NCI-H345 treated with DMSO at 0.1 percent for 48 hours (cell line): Measurements from ENCODE around the gene EZH1.
"Not testable (repeated sequence)": the region's sequence is repeated elsewhere in the genome, so short reads cannot be mapped to it uniquely, and the experiment has no call there.

Experiments
- DNase-seq: peaks from one replicate; lab custom pipeline; 2025; ENCODE audit not compliant: unreplicated experiment; lab: John Stamatoyannopoulos, UW

EZH1 gene

DNA sequence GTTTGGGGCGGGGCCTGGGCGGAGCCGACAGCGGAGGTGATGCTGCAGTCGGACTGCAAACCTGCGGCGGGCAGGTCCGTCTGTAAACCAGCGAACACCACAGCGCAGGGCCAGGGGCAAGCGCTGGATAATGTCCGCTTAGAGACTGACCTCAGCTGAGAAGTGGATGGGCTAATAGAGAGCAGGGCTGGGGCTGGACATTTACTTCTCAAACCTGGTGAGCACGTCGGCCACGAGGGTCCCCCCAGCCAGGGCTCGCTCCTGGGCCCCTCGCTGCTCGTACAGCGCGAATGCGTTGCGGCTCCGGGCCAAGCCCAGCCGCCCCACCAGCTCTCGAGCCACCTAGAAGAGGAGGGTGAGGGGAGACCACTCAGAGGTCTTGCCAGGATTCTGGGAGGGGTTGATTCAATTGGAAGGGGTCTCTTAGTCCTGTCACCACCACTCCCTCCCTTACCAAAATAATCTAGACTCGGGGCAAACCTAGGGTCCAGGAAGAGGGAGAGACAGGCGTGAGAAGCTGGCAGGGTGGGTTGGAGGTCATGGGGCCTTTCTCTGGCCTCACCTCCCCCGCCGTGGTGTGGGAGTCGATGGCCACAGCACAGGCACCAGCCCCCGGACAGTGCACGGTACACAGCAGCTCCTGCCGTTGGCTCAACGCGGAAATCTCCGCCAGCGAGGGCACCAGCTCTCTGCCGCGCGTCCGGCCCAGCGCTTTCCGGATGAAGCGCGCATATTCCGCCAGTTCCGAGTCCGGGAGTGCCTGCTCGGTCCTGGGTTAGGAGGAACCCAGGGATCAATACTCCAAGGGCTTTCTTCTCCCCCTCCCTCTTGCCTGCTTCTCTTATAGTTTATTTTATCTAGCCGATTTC lies 73.8 kb downstream of the EZH1 start:
- DNase-seq: no peak

DNA sequence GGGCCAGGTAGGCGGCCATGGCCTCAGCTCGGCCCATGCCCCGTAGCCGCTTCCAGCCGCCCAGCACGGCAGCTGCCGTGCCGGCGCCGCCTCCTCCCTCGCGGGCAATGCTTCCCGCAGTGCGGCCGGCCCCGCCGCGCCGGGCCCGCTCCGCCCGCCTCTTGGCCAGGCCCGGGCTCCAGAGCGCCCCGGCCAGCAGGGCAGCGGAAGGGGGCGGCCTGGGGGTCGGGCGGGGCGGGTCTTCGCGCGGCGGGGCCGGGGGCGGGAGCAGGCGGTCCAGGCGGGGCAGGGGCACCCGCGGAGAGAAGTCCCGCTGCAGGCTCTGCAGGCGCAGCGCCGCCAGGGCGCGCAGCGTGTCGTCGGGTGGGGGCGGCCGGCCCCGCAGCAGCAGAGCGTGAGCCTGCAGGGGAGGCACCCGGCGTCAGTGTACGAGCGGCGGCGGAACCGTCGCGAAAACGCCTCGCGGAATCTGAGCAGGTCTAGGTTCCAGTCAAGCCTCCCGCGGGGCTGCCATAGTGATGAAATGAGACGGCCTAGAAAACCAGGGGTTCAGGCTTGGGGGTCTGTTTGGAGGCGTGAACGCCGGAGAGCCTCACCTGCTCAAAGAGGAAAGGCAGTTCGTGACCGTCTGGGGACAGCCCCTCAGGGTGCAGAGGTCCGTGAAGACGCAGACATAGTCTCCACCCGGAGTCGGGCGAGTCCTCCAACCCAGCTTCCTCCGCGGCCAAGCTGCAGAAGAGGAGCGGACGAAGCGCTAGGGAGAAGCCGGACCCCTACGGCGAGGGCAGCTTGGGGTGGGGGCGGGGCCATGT lies 74.7 kb downstream of the EZH1 start:
- DNase-seq: no peak

DNA sequence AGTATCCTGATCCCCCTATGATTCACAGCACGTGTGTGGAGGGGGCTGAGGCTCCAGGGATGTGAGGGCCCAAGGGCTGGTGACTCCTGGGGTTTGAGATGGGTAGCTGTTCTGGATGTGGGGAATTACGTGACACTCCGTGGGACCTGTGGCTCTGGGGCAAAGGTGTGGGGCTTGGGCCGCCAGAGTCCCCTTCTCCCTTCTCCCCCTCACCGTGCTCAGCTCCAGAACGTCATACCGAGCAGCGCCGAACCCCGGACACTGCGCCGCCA lies 75.2 kb downstream of the EZH1 start:
- no peak for DNase-seq

DNA sequence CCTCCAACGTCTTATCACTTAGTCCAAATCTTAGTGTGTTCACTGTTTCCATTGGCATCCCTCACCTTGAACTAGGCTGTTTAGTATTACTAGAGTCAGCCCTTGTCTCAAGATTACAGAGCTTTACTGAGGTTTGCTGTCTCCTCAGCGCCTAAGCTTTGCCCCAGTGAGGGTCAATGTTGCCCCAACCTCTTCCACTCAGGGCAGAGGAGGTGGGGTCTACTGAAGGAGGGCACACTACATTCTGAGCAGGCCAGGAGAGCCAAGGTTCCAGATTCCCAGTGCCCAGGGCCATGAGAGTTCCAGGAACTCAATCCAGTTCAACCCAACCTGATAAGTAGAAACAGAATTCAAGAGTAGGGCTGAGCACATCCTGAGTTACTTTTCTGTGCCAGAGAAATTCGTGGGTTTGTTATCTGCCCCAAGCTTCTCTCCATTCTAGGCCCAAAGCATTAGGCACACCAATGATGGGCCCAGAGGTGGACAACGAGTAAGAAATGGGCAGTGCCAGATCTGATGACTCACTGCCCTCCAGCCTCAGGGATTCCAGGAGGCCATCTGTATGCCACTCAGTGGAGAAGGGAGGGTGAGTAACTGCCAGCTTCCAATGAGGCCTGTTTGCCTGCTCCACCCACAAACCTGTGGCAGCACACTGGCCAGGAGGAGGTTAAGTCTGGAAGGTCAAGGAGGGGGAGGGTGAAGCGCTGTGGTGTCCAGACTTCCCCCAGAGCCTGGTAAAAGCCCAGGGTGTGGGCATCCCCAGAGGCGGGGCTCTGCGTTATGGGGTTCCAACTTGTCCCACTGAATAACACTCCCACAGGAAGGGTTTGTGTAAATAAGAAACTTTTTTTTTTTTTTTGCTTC lies 77.5 kb downstream of the EZH1 start:
- DNase-seq: no peak

DNA sequence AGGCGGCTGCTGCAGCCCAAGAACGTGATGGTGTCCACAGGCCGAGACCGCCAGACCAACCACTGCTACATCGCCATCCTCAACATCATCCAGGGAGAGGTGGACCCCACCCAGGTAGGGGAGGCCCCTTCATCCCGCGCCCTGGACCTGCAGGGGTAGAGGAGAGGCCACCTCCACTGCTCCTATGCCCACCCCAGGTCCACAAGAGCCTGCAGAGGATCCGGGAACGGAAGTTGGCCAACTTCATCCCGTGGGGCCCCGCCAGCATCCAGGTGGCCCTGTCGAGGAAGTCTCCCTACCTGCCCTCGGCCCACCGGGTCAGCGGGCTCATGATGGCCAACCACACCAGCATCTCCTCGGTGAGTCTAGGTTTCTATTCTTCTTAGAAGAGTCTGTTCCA lies 78.7 kb downstream of the EZH1 start:
- not testable (repeated sequence) for DNase-seq

DNA sequence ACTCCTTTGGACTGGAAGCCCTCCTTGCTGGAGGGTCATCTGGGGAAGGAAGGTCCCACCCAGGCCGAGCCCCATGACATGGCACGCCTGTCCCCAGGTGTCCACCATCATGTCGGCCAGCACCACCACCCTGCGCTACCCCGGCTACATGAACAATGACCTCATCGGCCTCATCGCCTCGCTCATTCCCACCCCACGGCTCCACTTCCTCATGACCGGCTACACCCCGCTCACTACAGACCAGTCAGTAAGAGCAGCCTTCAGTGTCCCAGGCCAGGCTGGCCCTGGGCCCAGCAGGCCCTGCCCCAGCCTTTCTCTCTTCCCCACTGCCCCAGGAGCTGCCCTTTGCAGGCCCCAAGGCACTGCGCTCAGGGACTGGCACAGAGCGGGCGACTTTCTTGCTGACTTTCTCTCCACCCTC lies 79.2 kb downstream of the EZH1 start:
- DNase-seq: no peak

DNA sequence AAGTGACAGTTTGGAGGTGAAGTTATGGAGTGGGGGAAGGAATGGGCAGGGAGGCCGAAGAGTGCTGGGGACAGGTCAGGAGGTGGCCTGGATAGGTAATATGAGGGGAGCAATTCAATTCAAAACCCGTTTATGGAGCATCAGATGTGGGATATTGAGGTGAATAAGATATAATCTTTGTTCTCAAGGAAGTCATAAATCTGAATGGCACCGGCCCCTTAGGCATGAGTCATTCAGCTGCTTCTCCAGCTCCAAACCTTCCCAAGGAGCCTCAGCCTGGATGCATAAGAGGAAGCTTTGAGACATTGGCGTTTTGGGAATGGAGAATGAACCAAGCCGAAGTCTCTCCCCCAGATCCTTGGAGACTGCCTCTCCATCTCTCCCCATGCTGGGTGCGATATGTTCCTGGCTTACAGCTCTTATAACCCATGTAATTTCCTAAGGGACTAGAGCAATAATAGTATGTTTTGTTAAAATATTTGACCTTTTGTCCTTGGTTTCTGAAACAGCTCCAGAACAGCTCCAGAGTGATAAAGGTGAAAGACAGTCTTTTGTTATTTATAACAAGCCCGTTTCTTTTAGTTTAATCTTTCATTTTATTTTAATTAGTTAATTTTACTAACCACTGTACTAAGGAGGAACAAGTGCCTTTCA lies 84.0 kb downstream of the EZH1 start:
- no peak for DNase-seq

DNA sequence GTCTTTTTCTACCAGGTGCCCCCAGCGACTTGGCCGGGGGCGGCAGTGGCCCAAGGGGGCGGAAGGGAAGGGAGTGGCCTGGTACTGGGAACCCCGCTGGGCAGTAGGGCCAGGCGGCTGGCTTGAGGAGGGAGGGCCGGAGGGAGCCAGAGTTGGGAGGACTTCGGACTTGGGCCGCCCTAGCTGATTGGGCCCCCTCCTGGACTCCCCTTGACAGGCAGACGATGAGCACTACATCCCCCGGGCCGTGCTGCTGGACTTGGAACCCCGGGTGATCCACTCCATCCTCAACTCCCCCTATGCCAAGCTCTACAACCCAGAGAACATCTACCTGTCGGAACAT lies 84.9 kb downstream of the EZH1 start:
- not testable (repeated sequence) for DNase-seq

DNA sequence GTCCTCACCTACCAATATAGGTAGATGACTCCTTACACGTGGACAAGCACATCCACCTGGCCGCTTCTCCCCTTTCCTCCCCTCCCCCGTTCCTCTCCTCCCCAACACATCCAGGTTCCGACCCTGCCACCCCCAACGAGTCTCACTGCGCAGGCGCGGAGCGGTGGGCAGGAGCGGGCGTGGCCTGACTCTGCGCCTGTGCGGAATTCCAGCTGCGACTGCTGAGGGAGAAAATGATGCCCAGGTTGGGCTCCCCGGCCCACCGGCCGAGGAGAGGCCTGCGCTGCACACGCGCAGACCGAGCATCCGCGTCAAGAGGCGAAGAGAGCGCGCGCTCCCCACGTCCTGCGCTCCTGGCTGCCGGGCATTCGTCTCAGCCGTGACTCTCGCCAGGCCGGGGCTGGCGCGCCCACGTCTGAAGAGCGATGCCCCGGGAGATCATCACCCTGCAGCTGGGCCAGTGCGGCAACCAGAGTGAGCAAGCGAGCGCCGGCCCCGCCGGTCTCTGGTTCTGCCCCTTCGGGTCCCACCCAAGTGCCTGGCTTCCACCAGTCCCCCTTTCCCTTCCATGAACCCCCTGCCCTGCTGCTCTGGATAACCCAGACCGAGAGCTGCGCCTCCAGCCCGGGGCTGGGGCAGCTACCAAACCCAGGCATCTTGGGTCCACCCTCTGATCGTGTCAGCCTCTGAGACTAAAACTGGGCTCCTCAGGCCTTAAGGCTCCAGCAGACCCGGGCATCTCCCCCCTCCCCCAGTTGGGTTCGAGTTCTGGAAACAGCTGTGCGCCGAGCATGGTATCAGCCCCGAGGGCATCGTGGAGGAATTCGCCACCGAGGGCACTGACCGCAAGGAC lies 85.5 kb downstream of the EZH1 start, which contains the start of gene TUBG2:
TSS of gene TUBG2 (plus strand) at position 206 of the 853 bp plus-strand sequence. CDS start at position 426, 220 bp downstream.
- peak; percentile 90 for DNase-seq

DNA sequence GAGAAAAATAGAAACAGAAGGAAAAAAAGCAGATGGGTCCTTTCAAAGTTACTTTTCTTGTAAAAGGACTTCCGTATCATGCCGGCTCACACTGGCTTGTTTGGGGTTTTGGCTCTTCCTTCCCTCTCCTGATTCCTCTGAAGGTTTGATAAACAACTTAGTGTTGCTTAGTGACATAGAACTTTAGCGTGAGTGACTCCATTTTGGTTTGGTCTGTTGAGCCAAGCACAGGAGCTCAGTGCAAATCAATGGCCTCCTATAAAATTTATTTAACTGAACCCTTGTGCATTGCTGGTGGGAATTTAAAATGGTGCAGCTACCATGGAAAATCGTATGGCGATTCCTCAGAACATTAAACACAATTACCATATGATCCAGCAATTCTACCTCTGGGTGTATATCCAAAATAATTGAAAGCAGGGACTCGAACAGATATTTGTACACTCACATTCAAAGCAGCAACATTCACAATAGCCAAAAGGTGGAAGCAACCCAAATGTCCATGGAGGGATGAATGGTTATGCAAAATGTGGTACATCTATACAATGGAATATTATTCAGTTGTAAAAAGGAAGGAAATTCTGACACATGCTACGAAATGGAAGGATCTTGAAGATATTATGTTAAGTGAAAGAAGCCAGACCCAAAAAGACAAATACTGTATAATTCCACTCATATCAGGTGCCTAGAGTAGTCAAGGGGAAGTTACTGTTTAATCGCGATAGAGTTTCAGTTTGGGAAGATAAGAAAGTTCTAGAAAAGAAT lies 86.8 kb downstream of the EZH1 start:
- DNase-seq: no peak

DNA sequence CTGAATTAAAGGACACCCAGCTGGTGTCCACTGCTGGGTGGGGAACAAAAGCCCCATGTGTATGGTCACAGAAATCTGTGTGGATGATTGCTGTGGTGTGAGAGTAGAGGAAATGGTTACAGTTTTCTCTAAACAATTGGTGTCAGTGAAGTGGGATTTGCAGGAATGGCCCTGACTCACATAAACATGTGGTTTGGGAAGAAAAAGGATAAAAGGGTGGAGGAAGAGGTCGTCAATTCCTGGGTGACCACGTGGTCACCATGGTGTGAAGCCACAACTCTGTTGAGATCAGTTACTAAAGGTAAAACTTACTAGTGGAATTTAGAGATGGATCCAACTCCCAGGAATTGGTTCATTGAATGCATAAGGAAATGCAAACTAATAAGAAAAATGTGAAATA lies 89.3 kb downstream of the EZH1 start:
- DNase-seq: no peak

DNA sequence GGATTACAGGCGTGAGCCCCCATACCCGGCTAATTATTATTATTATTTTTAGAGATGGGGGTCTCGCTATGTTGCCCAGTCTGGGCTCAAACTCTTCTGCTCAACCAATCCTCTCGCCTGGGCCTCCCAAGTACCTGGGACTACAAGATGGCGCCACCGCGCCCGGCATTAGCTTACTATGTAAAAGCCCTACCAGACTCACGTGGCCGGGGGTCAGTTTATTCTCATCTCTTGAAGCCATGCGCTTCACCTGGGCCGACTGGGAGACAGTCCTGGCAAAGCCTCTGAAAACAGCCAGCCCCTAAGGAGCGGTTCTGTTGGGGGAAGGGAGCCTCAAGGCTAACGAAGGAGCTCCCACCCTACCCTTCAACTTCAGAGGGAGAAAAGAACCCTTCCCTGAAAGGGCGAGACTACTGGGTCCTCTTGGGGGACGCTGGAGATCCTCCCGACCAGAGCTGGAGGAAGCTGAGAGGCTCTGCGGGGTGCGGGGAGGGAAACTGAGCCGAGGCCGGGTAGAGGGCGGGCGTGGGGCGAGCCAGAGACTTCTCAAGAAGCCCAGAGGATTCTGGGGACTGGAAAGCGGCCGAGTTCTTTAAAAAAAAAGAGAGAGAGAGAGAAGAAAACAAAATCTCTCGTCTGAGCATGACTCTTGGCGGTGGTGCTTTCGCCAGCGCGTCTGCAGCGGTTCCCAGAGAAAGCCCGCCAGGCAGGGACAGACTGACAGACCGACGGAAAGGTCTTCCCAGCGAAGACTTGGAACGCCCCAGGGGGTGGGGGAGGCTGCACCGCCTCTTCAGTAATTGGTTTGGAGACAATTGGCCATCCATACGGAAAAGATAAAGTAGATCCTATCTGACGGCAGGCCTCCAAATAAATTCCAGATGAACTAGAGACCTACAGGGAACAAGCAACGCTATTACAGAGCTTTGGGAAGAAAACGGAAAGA lies 91.4 kb downstream of the EZH1 start:
- no peak for DNase-seq

DNA sequence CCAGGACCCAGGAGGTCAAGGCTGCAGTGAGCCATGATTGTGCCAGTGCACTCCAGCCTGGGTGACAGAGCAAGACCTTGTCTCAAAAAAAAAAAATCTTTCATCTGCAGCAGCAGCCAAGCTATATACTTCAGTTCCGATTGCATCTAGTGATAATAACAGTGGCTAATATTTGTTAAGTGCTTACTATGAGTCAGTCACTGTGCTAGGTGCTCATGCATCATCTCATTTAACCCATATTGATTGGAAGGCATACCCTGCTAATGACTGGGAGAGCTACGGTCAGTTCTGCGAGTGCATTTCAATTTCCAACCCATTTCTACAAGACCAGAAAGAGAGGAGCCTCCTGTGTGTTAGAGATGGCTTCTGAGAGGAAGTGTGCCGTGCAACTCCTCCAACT lies 93.4 kb downstream of the EZH1 start:
- no peak for DNase-seq
